ENCODE data around the gene CSGALNACT2. TPM values are rescaled to one million over a fixed set of nuclear protein-coding genes. Genes with fewer than 3 reads are reported as not detected.

The CSGALNACT2 gene
- total and polyA plus RNA-seq, 9 of the 15 experiments (the other 6 are each of a cell fraction or from before 2014, with no cell fraction given) = 1.4 to 7.3 (median 3.5) TPM

GRCh38 chr10:43105102-43105955 lies 32.9 kb upstream of the CSGALNACT2 start (continued):
- TF ChIP-seq, protein P1, sequence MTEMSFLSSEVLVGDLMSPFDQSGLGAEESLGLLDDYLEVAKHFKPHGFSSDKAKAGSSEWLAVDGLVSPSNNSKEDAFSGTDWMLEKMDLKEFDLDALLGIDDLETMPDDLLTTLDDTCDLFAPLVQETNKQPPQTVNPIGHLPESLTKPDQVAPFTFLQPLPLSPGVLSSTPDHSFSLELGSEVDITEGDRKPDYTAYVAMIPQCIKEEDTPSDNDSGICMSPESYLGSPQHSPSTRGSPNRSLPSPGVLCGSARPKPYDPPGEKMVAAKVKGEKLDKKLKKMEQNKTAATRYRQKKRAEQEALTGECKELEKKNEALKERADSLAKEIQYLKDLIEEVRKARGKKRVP (CRISPR knock-in tag; IDR thresholded peaks at IDR 0.05) = 0 out of 2 replicates have a peak, but pooled peaks have one; percentile 18
- TF ChIP-seq MEIS2 (IDR thresholded peaks at IDR 0.05; ENCODE audit: partially characterized antibody) = no peak
- TF ChIP-seq MTF1 (CRISPR knock-in tag; IDR thresholded peaks at IDR 0.05; ENCODE audit: borderline replicate concordance) = no peak
- peak in 2 of 3 experiments; percentile 22 to 26 for TF ChIP-seq YY1 (IDR thresholded peaks at IDR 0.05; ENCODE audit: borderline replicate concordance in 1 of 3, control insufficient read depth in 1 of 3, extremely low read depth in 1 of 3, insufficient read depth in 3 of 3, insufficient read length in 1 of 3, insufficient replicate concordance in 2 of 3, low read depth in 1 of 3, low read length in 2 of 3)

- BruUV-seq (replicated peaks) = no TSS peak
- DNase-seq (ENCODE audit: extremely low read depth in 1 of 4, low spot score in 3 of 4) (no peak), ATAC-seq (no peak), FAIRE-seq (no peak)
- Histone ChIP-seq H4K20me1 (replicated peaks; ENCODE audit: control insufficient read depth, insufficient read depth, low read length) (0 out of 2 replicates have a peak, but pooled peaks cover 4% of the 10 kb centered on the region), H3K27ac (ENCODE audit: extremely low read depth, low read depth, low read length) (0 out of 3 replicates have a peak overlapping the region, but pooled peaks have one; percentile 3), H3K9ac (ENCODE audit: insufficient read depth in 1 of 2, low read depth in 2 of 2, low read length in 2 of 2) (peak overlapping the region in 1 of 2 experiments; percentile 43; a peak in 1 of 4 replicates), H3K36me3 (ENCODE audit: control insufficient read depth, insufficient read depth, low read length) (no peaks in the 10 kb centered on the region), H3K4me3 (no peak overlapping the region), H3K9me1 (ENCODE audit: control insufficient read depth, insufficient read depth, low read length) (peaks cover 3% of the 10 kb centered on the region), H3K27me3 (ENCODE audit: control insufficient read depth in 2 of 2, insufficient read depth in 2 of 2, low read length in 2 of 2) (peaks cover 10 to 51% of the 10 kb centered on the region in 2 experiments; a peak in 4 of 5 replicates), H3K9me3 (replicated peaks; ENCODE audit: control insufficient read depth, insufficient read depth, low read depth, low read length) (no peaks in the 10 kb centered on the region), H3K79me2 (ENCODE audit: control insufficient read depth, insufficient read depth, low read length) (no peaks in the 10 kb centered on the region), H2AFZ (ENCODE audit: low read depth, low read length) (peak overlapping the region; percentile 67; the same call in 1 of the 2 replicates), H3K4me2 (ENCODE audit: insufficient read depth, low read length) (peak overlapping the region; percentile 54; the same call in 1 of the 2 replicates), H3K4me1 (replicated peaks in 1 of 2; ENCODE audit: control insufficient read depth in 2 of 2, insufficient read depth in 2 of 2, low read length in 2 of 2) (peaks cover 0 to 26% of the 10 kb centered on the region in 2 experiments; a peak in 3 of 5 replicates)
- ChIA-PET POLR2A (interaction anchor here (1.1 kb wide), 1 partner anchor 19 kb away, joined by 3 read pairs; no protein-coding TSS in a partner anchor), CTCF (ENCODE audit: low intra/inter-chr PET ratio) (interaction anchor here (0.7 to 1.4 kb wide), 2 partner anchors 22 to 239 kb away, joined by 3 to 4 read pairs; no protein-coding TSS in a partner anchor)
- no peak for TF ChIP-seq NR3C1 (CRISPR knock-in tag; IDR thresholded peaks at IDR 0.05)
- TF ChIP-seq, protein P2, sequence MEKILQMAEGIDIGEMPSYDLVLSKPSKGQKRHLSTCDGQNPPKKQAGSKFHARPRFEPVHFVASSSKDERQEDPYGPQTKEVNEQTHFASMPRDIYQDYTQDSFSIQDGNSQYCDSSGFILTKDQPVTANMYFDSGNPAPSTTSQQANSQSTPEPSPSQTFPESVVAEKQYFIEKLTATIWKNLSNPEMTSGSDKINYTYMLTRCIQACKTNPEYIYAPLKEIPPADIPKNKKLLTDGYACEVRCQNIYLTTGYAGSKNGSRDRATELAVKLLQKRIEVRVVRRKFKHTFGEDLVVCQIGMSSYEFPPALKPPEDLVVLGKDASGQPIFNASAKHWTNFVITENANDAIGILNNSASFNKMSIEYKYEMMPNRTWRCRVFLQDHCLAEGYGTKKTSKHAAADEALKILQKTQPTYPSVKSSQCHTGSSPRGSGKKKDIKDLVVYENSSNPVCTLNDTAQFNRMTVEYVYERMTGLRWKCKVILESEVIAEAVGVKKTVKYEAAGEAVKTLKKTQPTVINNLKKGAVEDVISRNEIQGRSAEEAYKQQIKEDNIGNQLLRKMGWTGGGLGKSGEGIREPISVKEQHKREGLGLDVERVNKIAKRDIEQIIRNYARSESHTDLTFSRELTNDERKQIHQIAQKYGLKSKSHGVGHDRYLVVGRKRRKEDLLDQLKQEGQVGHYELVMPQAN (IDR thresholded peaks at IDR 0.05; ENCODE audit: borderline replicate concordance) = no peak
- 0 out of 2 replicates have a peak, but pooled peaks have one; percentile 1 for TF ChIP-seq USF2 (CRISPR knock-in tag; IDR thresholded peaks at IDR 0.05)
- intact Hi-C loops (cut with micrococcal nuclease) = loop anchor here (1.0 kb wide), 1 partner anchor 240 kb away; no protein-coding TSS in a partner anchor
- in situ Hi-C loops (cut with MboI) = no loop called here
- WGBS (ENCODE audit: insufficient coverage, low coverage, missing lambda C conversion rate) = 37% methylated on average over 7 of the region's 7 CpGs
Measured at GRCh38 chr10:43105956-43106229, 32.4 kb upstream of the CSGALNACT2 start.
